Ureter (tissue), 1 donor: ENCODE data around the gene EPGN. TPM values are rescaled to one million over a fixed set of nuclear protein-coding genes. Genes with fewer than 3 reads are reported as not detected.

Experiments used
- DNase-seq: peaks from one replicate; pipeline ENCODE4 v3.0.0-alpha.2; 2020; ENCODE audit warnings: low spot score
- total RNA-seq: library from RNA; stranded (reverse); gene quantifications from one replicate; pipeline ENCODE4 v1.2.4, GENCODE V29; 2023
- donor health status: DM: yes; HTN: yes; CAD: no.

EPGN gene, protein sequence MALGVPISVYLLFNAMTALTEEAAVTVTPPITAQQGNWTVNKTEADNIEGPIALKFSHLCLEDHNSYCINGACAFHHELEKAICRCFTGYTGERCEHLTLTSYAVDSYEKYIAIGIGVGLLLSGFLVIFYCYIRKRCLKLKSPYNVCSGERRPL
- total RNA-seq = 0.96 TPM

DNA sequence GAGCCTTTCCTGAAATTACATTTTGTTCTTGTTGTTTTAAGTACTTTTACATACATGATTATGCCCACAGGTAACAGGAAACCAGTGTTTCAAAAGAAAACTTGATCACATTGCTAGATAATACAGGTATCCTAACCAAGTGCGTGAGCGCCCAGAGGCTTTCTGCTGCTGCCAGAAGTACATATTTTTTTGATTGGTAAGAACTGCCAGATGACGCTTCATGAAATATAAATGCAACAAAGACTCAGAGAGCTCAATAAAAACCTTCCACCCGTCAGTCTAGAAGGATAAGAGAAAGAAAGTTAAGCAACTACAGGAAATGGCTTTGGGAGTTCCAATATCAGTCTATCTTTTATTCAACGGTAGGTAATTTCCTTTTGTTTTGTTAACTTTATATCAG is at the start of gene EPGN:
Gene EPGN, plus strand, starts transcription at position 256 of the 400 bp plus-strand sequence. Its CDS starts 64 bp downstream, at position 320.
- no peak for DNase-seq

DNA sequence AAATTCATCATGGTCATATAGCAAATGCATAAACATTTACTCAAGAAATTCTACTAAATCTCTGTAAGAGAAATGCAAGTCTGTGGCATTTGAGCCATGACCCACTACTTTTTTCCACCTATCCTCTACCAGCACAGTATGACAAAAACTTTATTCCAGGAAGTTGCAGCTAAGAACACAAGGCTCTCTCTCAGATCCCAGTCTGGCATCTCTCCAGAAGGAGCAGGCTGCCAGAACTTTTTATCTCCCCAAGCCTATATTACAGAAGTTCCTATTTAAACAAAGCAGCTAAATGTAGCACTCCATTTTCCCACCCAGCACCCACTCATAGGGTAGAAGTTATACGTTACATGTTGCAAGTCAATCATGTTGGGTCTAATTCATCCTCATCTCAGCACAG is 49.3 kb upstream of the EPGN start:
- DNase-seq = no peak

DNA sequence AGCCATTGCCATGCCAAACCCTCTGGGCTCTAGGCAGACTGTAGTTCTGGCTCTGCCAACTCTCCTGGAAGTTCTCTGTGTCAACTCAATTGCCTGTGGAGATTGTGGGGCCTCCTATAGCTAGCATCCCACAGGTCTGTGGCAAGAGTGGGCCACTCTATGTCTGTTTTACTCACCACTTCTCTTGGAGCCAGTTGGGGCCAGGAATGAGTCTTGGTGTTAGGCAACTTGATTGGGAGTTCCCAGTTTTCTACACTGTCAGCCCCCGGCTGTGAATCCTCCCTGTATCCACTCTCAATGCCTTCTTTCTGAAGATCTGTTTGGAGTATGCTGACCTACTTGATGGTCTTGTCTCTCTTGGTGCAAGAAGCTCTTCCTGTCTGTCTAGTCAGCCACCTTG is 48.2 kb upstream of the EPGN start:
- DNase-seq = no peak

DNA sequence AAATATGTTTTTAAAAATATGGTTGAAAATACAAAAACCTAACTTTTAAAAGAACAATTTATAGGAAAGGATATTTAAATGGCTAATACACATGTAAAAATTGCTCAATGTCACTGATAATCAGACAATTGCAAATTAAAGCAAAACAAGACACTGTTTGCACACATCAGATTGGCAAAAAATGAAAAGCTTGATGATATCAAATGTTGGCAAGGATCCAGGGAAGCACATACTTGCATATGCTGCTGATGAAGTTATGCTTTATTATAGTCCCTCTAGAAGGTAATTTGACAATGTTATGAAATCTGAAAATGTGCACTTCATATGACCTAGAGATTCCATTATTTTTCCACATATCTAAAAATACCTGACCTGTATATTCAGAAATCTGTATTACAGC is 45.7 kb upstream of the EPGN start:
- no peak for DNase-seq

DNA sequence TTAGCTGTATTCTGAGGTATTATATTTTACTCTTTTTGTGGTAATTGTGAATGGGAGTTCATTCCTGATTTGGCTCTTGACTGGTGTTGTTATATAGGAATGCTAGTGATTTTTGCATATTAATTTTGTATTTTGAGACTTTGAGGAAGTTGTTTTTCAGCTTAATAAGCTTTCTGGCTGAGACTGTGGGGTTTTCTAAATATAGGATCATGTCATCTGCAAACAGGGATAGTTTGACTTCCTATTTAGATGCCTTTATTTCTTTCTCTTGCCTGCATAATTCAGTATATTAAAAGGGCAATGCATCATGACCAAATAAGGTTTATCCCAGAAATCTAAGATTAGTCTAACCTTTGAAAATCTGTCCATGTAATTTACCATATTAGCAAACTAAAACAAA is 44.7 kb upstream of the EPGN start:
- no peak for DNase-seq

DNA sequence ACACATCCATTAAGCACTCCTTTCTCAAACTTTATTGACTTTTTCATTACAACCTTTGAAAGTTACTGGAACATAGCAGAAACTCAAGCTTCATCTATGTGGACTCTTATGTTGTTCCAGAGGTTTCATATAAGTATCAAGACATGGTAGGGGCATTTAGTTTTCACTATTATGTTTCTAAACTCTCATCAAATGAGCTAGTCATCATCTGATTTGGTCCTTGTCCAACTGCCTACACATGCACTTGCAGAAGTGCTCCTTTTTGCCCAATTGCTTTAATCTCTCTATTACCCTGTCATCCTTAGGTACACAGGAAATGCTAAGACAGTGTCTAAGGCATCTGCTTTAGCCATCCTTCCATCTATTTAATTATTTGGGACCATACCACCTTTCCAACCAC is 42.2 kb upstream of the EPGN start:
- no peak for DNase-seq

DNA sequence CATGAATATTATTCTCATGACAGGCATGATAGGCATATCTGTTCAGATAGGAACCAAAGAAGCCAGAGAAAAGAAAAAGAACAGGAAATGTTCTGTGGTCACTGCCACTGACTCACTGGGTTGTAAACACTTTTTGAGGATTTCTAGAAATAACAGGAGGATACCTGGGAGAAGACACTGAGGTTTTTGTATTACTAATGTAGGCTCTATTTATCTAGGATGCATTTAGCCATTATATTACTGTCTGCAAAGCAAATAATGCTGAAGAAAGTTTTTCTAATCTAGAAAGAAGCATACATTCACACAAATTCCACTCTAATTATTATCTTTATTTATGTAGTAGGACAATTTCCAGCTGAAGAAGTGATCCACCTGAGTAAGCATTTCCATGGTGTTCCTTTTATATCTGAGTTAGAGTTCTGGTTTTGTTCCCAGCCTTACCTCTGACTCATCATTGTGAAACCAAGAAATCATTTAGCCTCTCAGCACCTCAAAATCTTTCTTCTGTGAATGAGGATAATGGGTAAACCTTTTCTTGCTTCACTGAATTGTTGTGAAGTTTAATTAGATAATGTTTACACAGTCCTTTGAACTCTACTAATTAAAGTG is 40.2 kb upstream of the EPGN start:
- no peak for DNase-seq

DNA sequence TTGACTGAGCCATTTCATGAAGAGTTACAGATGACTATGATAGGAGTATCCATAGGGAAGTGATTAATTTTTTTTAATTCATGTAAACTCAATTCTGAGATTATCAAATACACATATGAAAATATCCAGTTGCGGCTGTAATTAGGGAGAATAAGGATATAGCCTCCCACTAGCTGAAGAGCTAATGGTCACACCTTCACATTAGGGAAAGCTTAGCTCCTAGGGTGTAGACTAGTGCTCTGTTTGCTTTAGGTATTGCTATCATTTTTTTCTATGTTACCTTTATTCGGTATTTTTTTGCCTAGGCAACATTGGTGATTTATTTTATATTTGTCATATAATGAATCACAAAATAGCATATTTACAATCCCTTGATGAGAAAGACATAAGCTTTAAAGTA is 39.6 kb upstream of the EPGN start:
- no peak for DNase-seq

DNA sequence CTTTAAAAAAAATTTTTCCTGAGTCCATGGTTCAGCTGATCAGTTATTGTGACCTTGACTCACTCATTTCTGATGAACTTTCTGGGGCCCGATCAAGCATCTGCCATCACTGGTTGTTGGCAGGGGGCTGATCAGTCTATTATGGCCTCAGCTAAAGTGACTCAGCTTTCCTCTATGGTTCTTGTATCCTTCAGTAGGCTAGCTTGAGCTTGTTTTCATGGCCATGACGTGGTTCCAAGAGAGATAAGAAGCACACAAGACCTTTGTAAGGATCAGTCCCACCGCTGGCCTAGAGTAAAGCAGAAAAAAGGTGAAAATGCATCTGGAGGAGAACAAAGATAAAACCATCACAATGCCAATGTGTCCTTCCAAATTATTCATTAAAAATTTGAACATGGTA is 29.8 kb upstream of the EPGN start:
- DNase-seq = no peak

DNA sequence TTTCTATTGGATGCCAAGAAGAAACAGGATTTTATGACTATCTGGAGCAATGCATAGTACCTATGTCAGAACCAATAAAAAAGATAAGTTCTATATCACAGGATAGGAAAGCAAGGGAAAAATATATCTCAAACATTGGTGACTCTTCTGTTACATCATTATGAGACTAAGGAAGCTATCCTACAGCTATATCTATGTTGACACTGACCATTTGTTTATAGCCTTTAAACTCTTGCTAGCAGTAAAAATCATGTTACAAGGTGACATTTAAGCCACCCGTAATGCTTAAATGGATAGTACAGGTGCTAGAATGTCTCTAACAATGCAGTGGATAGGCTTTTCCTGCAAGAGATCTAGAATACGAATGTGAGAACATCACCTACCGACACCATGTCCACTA is 28.6 kb upstream of the EPGN start:
- DNase-seq = no peak

DNA sequence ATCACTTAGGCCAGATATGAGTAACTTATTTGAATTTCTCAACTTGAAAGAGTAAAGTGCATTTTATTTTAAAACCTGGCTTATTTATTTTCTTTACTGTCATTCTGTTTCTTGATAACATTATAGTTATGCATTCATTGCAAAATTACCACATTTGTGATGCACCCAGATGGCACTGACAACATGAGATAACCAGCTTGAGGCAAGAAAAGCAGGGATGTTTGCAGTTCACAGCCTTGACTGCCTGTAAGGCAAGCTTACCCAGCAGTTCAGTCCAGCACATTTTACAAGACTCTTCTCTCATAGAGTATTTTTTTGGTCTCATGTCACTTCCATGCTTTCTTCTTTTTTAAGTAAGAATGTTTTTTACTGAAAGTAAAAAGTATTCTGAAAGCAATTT is 25.3 kb upstream of the EPGN start:
- no peak for DNase-seq

DNA sequence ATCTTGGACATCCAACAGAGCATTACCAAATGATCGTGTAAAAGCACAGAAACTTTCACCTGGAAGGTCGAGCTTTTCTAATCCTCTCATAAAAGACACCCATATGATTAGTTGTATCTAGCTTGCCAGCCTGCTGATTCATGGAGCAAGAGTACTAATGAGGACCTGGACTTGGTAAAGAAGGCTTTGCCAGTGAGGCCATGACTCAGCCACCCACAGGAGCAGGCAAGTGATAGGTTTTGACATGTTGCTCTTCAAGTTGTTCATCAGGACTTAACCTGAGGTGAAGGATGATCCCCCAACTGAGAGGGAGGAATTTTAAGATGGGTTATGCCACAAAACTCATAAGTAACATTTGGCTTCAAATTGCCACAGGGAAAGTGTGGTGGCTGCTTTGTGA is 24.7 kb upstream of the EPGN start:
- DNase-seq = no peak

DNA sequence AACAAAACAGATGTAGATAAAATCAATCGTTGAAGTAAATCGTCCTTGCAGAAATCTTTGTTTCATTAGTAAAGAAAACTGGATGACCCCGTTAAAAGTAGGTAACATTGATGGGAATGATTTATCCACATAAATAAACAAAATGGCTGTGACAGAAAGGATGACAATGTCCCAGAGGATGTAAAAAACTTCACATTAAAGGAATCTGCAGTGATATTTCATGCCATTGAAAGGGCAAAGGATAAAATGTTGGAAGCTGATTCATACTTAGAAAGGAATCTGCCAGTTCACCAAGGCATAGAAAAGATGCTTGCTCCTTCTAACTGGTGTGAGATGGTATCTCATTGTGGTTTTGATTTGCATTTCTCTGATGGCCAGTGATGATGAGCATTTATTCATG is 24.2 kb upstream of the EPGN start:
- DNase-seq = no peak

DNA sequence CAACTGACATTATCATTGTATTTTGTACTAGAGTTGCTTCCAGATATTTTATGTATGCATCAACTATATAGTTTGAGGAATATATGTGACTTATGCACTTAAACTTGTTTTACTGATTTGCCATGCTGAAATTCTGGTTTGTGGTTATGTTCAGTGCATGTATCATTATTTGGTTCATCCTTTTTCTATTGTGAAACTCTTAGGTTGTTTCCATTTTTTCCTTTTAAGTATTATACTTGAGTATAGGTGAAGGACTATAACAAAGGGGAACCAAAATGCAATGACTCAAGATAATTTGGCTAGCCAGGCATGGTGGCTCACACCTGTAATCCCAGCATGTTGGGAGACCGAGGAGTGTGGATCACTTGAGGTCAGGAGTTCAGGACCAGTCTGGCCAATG is 21.1 kb upstream of the EPGN start:
- no peak for DNase-seq

DNA sequence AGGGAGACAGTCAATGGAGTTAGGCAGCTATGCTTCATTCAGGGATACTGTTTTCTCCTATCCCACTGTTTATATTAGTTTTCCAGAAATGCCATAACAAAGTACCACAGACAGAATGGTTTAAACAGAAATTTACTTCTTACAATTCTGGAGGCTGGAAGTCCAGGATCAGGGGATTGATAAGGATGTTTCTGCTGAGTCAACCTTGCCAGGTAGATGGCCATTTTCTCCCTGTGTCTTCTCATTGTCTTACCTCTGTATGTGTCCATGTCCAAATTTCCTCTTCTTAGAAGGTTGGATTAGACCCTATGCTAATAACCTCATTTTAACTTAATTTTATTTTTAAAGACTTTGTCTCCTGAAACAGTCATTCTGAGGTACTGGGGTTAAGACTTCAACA is 20.5 kb upstream of the EPGN start:
- DNase-seq = no peak

DNA sequence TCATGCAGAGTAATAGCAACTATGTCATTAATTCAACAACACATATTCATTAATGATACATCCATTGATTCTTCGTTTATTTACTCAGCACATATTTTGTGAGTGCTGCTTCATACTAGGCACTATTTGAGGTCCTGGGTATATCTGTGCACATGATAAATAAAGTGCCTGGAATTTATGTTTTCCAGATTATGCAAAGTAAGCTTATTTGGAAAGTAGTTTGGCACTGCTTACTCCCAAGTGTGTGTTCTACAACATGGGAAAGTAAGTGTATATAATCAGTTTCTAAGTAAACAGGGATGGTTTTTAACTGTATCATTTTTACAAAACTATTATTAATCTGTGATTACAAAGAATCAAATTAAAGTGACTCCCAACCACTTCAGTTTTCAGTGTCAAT is 16.8 kb upstream of the EPGN start:
- DNase-seq = no peak

DNA sequence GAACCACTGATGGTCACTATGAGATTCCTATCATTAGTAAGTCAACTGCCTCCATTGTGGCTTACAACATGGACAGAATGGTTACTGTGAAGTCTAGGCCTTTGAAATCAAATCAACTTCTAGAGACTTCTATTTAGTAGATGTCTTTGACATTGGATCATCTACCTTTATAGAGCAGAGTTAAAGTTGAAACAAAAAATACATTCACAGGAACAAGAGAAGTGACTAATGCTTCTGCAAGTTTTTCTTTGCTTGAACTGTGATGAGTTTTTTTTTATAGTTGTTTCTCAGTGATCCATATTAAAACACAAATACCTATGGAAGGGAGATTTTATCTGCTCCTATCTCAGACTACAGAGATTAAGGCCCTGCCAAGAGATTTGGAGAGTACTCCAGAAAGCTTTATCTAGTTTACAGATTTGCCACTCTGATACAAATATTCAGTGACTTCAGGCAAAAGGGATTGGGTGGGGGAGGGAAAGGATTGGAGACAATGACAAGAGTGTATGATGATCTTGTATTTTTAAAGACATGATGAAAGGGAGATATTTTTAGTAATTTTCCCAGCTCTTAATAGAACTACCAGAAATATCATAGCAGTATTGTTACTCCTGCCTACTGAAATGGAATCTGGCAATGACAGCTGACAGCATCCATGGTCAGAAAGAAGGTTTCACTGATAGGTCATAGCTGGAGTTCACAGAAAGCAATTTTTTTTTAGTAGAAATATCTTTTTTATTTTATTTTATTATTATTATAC is 16.0 kb upstream of the EPGN start:
- no peak for DNase-seq

DNA sequence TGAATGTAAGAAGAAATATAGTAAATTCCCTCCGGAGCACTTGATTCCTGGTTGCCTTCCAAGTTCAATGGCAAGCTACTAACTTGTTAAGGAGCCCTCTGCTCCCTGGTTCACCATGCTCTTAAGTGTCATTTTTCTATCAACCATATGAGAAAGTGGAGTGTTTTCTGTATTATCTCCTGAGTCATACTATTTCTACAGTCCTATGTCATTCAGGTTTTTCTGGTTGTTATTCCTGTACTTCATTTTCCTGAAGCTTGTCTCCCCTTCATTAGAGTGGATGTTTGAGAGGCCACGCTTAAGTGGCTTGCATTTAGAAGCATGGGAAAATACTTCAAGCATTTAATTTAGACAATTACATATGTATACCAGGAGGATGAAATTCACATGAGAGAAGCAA is 14.7 kb upstream of the EPGN start:
- no peak for DNase-seq

DNA sequence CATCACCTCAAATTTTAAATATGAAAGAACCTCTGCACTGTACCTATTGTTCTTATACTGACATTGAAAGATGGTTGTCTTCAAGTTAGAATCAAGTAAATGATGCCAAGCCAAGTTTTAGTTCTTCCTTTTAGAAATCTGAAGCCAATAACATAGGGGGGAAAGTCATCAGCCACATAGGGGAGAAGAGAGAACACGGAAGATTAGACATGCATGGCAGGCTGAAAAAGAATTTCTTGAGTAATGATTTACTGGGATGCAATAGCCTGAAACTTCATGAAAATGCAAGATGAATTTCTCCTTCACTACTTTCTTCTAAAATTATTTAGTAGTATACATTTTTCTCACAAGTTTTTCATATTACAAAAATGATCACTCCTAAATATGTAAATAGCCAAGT is 13.6 kb upstream of the EPGN start:
- DNase-seq = no peak

DNA sequence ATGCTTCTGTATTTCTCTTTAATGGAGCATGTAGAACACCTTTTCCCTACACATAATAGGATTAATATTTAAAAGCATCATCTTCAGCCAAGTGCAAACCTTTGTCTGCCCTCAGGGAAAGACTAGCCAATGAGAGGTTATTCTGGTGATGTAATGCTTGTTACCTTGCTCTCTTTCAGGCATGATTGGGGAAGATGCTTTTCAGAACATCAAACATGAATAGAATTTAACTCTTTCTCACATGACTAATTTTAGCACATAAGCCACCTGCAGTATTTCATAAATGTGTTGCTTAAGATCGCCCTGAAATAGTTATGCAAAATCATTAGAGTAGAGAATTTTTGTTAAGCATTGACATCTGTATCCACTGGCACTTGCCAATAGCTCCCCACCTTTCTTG is 10.7 kb upstream of the EPGN start:
- no peak for DNase-seq

DNA sequence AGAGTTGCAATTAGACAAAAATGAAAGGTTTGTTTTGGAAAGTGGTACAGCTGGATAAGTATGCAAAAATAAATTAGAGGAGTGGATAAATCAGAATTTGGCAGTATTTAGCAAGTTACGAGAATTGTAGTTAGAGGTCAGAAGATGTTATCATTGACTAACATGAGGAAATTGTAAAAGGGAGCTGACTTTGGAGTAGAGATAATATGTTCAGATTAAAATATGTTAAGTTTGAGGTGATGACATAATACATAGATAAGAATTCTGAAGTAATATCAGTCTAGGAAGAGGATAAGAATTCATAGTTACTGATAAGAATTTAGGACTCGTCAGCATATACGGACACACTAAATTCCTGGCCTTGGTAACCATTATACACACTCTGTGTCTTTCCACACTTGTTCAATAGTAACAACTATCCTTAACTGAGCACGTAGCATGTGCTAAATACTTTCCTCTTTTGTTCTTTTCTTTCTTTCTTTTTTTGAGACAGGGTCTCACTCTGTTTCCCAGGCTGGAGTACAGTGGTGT is 4.1 kb upstream of the EPGN start:
- no peak for DNase-seq

DNA sequence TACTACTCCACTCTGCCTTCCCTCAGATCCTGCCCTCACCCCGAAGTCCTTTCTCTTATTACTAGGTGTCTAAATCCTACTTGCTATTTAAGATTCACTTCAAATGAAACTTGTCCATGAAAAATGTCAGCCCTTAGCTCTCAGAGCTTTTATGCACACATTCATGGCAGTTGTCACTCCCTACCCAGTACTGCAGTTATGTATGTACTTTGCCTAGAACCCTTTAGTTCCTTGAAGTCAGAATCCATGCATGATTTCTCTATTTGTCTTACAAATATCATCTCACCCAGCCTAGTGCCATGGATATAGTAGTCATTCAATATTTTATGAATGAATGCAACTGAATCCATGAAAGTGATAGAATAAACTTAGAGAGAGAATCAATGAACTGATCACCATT is 3.3 kb upstream of the EPGN start:
- DNase-seq = no peak

DNA sequence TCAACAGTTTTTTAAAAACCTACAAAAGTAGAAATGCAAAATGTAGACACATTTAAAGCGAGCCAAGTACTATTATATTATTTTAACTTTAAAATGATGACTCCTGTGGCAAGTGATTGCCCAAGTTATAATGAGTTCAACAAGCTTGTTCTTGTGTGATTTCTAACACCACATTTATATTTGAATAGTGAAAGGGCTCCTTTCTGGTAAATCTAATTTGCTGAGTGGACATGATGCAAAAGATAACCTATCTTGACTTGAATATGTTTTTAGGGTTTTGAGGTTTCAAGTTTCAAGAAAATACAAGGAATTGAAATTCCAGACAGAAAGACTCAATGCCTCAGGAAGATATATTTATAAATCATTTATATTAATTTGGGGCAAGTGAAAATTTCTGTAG is 1.1 kb upstream of the EPGN start:
- no peak for DNase-seq
